AG09319 (cell line): ENCODE measurements around the gene DMAP1.

Experiments
- DNase-seq: peaks from one replicate; pipeline ENCODE4 v3.0.0-alpha.2; 2010; ENCODE audit warnings: low read depth; ENCODE audit errors: extremely low read depth
- TF ChIP-seq, protein P1 (sequence below): IDR thresholded peaks from 2 replicates; pipeline ENCODE4 v1.5.1; 2011; ENCODE audit warnings: low read depth, mild to moderate bottlenecking, inconsistent platforms, low read length, moderate library complexity

The DMAP1 gene

GRCh38 chr1:44220755-44221154 lies 7.5 kb downstream of the DMAP1 start:
- TF ChIP-seq, protein P1, sequence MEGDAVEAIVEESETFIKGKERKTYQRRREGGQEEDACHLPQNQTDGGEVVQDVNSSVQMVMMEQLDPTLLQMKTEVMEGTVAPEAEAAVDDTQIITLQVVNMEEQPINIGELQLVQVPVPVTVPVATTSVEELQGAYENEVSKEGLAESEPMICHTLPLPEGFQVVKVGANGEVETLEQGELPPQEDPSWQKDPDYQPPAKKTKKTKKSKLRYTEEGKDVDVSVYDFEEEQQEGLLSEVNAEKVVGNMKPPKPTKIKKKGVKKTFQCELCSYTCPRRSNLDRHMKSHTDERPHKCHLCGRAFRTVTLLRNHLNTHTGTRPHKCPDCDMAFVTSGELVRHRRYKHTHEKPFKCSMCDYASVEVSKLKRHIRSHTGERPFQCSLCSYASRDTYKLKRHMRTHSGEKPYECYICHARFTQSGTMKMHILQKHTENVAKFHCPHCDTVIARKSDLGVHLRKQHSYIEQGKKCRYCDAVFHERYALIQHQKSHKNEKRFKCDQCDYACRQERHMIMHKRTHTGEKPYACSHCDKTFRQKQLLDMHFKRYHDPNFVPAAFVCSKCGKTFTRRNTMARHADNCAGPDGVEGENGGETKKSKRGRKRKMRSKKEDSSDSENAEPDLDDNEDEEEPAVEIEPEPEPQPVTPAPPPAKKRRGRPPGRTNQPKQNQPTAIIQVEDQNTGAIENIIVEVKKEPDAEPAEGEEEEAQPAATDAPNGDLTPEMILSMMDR: no peak

DNA sequence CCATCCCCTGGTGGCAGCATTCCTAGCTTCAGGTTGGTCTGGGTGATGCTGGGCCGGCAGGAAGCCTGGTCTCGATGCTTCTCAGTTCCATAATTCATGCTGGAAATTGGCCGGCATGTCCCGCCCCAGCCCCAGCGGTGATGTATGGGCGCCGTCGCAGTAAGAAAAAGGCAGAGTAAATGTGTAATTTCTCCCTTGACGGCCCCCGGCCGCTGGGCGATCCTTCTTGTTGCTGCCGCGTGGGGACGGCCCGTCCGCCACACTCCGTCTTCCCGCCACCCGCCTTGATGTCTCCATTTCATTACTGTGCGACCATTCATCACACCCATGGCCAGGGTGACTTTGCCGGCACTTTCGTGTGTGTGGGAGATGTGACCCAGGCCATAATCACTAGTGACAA lies 8.5 kb downstream of the DMAP1 start:
- TF ChIP-seq, protein P1: no peak
- DNase-seq: no peak

More at GRCh38 chr1:44220755-44221154, 7.5 kb downstream of the DMAP1 start:
- no peak for DNase-seq

- no peak for DNase-seq
Observed at GRCh38 chr1:44222397-44223186, 9.3 kb downstream of the DMAP1 start.

GRCh38 chr1:44223187-44223610 lies 9.9 kb downstream of the DMAP1 start:
- DNase-seq: no peak
- TF ChIP-seq, protein P1: no peak

More at GRCh38 chr1:44222397-44223186, 9.3 kb downstream of the DMAP1 start:
- TF ChIP-seq, protein P1: no peak

- TF ChIP-seq, protein P1: no peak
- no peak for DNase-seq
Observed at GRCh38 chr1:44225761-44226160, 12.5 kb downstream of the DMAP1 start.

DNA sequence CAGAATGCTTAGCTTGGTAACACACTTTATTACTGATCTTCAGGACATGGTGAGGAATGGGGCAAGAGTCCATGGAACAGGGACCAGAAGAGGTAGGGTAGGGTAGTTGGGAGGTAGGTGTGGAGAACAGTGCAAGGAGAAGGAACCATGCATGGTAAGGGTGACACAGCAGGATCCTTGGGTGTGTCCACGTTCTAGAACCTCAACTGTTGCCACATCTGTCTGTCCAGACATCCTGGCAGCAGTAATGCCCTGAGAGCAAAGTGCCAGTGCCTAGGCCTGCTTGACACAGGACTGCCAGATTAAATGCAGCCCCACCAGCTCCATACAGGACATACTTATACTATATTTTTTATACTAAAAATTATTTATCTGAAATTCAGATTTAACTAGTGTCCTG lies 13.9 kb downstream of the DMAP1 start:
- TF ChIP-seq, protein P1: no peak
- no peak for DNase-seq

GRCh38 chr1:44228218-44228617 lies 14.9 kb downstream of the DMAP1 start:
- DNase-seq: no peak
- TF ChIP-seq, protein P1: no peak
